AML-193 (cell line): Measurements from ENCODE around the gene TRAPPC8.

ENCODE experiments used
- DNase-seq, 2 experiments: peaks; one replicate each; lab custom pipeline; 2025; lab: John Stamatoyannopoulos, UW

TRAPPC8 gene

DNA sequence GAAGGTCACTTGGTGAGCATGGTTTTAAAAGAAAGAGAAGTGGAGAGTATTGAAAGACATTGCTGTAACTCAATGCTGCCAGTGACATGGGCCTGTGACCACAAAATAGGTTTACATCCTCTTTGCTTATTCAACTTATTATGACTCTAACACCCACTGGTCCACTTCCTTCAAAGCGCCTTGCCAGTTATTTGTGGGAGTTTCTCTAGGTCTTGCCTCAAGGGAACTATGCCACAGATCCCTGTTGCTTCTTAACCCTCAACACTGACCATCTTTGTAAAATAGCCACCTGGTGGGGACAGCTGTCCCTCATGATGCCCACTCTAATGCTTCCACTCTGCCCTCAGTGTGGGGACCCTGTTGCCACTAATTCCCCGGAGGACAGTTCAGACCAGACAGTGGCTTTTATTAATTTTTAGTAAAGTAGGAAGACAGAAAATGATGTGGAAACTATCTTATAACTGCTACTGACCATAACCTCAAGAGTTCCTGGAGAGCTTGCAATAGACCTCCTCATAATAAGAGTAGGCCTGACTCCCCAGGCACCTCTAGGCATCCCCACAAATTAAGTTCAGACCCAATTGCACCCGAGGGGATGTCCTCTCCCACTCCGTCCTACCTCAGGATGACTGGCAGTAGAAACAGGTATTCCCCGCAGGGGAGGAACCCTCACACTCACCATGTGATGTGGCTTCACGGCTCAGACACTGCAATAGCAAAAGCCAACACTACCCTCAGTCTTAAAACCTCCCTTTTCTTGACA is 150.9 kb downstream of the TRAPPC8 start:
- peak; percentile 89 to 92 for DNase-seq

DNA sequence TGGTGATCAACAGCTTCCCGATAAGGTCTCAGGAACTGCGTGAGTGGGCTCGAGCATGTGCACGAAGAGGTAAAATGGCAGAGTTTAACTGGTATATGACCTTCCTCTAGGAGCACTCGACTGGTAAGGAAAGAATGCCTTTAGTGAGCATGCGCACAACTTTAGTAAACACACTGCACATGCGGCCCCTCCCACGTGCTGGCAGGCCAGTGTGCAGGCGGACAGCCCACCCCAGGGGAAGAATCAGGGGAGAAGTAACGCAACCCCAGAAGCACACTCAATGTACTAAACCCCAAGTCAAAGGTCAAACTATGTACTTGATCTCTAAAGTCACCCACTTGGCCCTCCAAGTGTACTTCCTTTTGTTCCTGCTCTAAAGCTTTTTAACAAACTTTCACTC is 153.5 kb downstream of the TRAPPC8 start:
- no peak for DNase-seq

- no peak for DNase-seq
These were observed 159.9 kb downstream of the TRAPPC8 start for GRCh38 chr18:31783059-31783458.
